HCT116 (cell line): Measurements from ENCODE around the gene BBLN. TPM values are rescaled to one million over a fixed set of nuclear protein-coding genes. Genes with fewer than 3 reads are reported as not detected.
A peak's percentile ranks its signal among the peaks of the same experiment; 100 is the strongest.

Experiments
- ATAC-seq: fragments of 200-7000 bp; cut with Tn5 transposase; 2 replicates; pipeline ENCODE4 v1.9.1; 2020; ENCODE audit warnings: mild to moderate bottlenecking, moderate library complexity
- BruUV-seq: library from RNA; stranded (reverse); fragments of 400-500 nt; replicated peaks from 2 replicates; lab custom pipeline; 2021; lab: Mats Ljungman, UMichigan
- CTCF ChIA-PET: fragments of 300-600 bp; sonication (Branson Sonifier 250); formaldehyde crosslinking; loops from one replicate; lab custom pipeline; 2021; ENCODE audit warnings: antibody characterized with exemption; lab: Charles Lee
- POLR2A ChIA-PET: fragments of 300-600, 350-600 bp; sonication (Branson Sonifier 250); formaldehyde crosslinking; loops from one replicate; lab custom pipeline; 2021; ENCODE audit warnings: antibody characterized with exemption; lab: Charles Lee
- RAD21 ChIA-PET, 2 experiments: fragments of 300-600 bp; sonication (Branson Sonifier 250); formaldehyde crosslinking; loops; one replicate each; lab custom pipeline; 2023; ENCODE audit warnings: low total read pairs in 2 of 2; ENCODE audit not compliant: uncharacterized antibody in 2 of 2, unreplicated experiment in 2 of 2, low non-redundant PET in 1 of 2; lab: Charles Lee
- DNase-seq: peaks from one replicate; pipeline ENCODE4 v3.0.0-alpha.2; 2010; ENCODE audit warnings: low read depth, low spot score
- H2AFZ ChIP-seq: fragments of 200-600 bp; shearing (Covaris generic), sonication (generic); 2 replicates; pipeline ENCODE4 v1.6.1; 2017; ENCODE audit warnings: low read depth, mixed run types, mixed read lengths, antibody characterized with exemption, low read length; ENCODE audit not compliant: poor library complexity, severe bottlenecking
- H3K27ac ChIP-seq: 2 replicates; pipeline ENCODE4 v1.5.1; 2012; ENCODE audit warnings: low read depth, low read length
- H3K27me3 ChIP-seq: fragments of 200-600 bp; sonication (generic); 2 replicates; pipeline ENCODE4 v1.6.1; 2016; ENCODE audit warnings: mixed run types, low read length, mixed read lengths; ENCODE audit not compliant: insufficient read depth
- H3K36me3 ChIP-seq, 2 experiments: fragments of 200-500 bp in 1 of 2; fragments of 200-600 bp in 1 of 2; sonication (Bioruptor generic) in 1 of 2; sonication (generic) in 1 of 2; 2 replicates each; pipeline versions ENCODE4 v1.5.1 to v1.6.1; 2014 to 2016; ENCODE audit warnings: low read length in 2 of 2, inconsistent platforms in 1 of 2, mixed read lengths in 1 of 2, mixed run types in 1 of 2; ENCODE audit not compliant: insufficient read depth in 2 of 2, control insufficient read depth in 1 of 2
- H3K4me1 ChIP-seq, 2 experiments: fragments of 200-600 bp in 1 of 2; sonication (generic) in 1 of 2; 2 replicates each; pipeline versions ENCODE4 v1.5.1 to v1.6.1; 2012 to 2017; ENCODE audit warnings: low read length in 2 of 2, inconsistent platforms in 1 of 2, mild to moderate bottlenecking in 1 of 2, mixed read lengths in 1 of 2, mixed run types in 1 of 2, moderate library complexity in 1 of 2; ENCODE audit not compliant: insufficient read depth in 2 of 2, control insufficient read depth in 1 of 2
- H3K4me2 ChIP-seq: fragments of 200-600 bp; sonication (generic); 2 replicates; pipeline ENCODE4 v1.6.1; 2017; ENCODE audit warnings: mixed run types, low read length, mixed read lengths
- H3K4me3 ChIP-seq, 2 experiments: fragments of 200-600 bp in 1 of 2; sonication (generic) in 1 of 2; replicated peaks in 1 of 2; 2 replicates each; pipeline ENCODE4 v1.5.1; 2011 to 2016; ENCODE audit warnings: low read length in 2 of 2, control low read depth in 1 of 2, low read depth in 1 of 2, mild to moderate bottlenecking in 1 of 2, mixed read lengths in 1 of 2, mixed run types in 1 of 2
- H3K79me2 ChIP-seq: fragments of 200-600 bp; sonication (generic); 2 replicates; pipeline ENCODE4 v1.6.1; 2017; ENCODE audit warnings: mild to moderate bottlenecking, mixed run types, low read length, moderate library complexity, mixed read lengths; ENCODE audit not compliant: insufficient read depth
- H3K9ac ChIP-seq: fragments of 200-600 bp; sonication (generic); 2 replicates; pipeline ENCODE4 v1.6.1; 2016; ENCODE audit warnings: low read length, mixed read lengths
- H3K9me2 ChIP-seq: fragments of 200-600 bp; sonication (generic), shearing (Covaris generic); 2 replicates; pipeline ENCODE4 v1.6.1; 2017; ENCODE audit warnings: mixed run types, mild to moderate bottlenecking, moderate library complexity; ENCODE audit not compliant: insufficient read depth
- H3K9me3 ChIP-seq, 2 experiments: fragments of 200-500 bp in 1 of 2; fragments of 200-600 bp in 1 of 2; sonication (Bioruptor generic) in 1 of 2; sonication (generic) in 1 of 2; 2 replicates each; pipeline ENCODE4 v1.6.1; 2014 to 2017; ENCODE audit warnings: low read length in 2 of 2, mixed read lengths in 2 of 2, inconsistent platforms in 1 of 2, low read depth in 1 of 2, mild to moderate bottlenecking in 1 of 2, mixed run types in 1 of 2, moderate library complexity in 1 of 2; ENCODE audit not compliant: control insufficient read depth in 1 of 2, insufficient read depth in 1 of 2
- H4K20me1 ChIP-seq: fragments of 200-600 bp; sonication (generic), shearing (Covaris generic); 2 replicates; pipeline ENCODE4 v1.6.1; 2017; ENCODE audit warnings: mixed run types, mild to moderate bottlenecking, moderate library complexity; ENCODE audit not compliant: insufficient read depth
- CBX3 ChIP-seq: IDR thresholded peaks from 2 replicates; pipeline ENCODE4 v1.6.1; 2012; ENCODE audit warnings: low read depth
- CEBPB ChIP-seq: IDR thresholded peaks from 2 replicates; pipeline ENCODE4 v1.6.1; 2012; ENCODE audit warnings: low read depth
- EGR1 ChIP-seq: IDR thresholded peaks from 2 replicates; pipeline ENCODE4 v1.6.1; 2012; ENCODE audit warnings: low read depth
- EZH2phosphoT487 ChIP-seq: fragments of 200-600 bp; IDR thresholded peaks from 2 replicates; pipeline ENCODE4 v1.6.1; 2018; ENCODE audit warnings: antibody characterized with exemption, borderline replicate concordance
- FOSL1 ChIP-seq: IDR thresholded peaks from 2 replicates; pipeline ENCODE4 v1.6.1; 2012; ENCODE audit warnings: low read depth
- POLR2A ChIP-seq: IDR thresholded peaks from 2 replicates; pipeline ENCODE4 v1.7.0; 2011; ENCODE audit warnings: borderline replicate concordance; ENCODE audit not compliant: insufficient read depth, insufficient read length; ENCODE audit errors: extremely low read depth
- RAD21 ChIP-seq: IDR thresholded peaks from 2 replicates; pipeline ENCODE4 v1.6.1; 2012; ENCODE audit warnings: low read depth, mild to moderate bottlenecking
- REST ChIP-seq: IDR thresholded peaks from 2 replicates; pipeline ENCODE4 v1.6.1; 2012; ENCODE audit warnings: low read depth
- SIN3A ChIP-seq: IDR thresholded peaks from 2 replicates; pipeline ENCODE4 v1.6.1; 2012; ENCODE audit warnings: low read depth
- SRF ChIP-seq: IDR thresholded peaks from 2 replicates; pipeline ENCODE4 v1.6.1; 2012; ENCODE audit warnings: low read depth
- TCF7L2 ChIP-seq: IDR thresholded peaks from 2 replicates; pipeline ENCODE4 v1.7.0; 2011; ENCODE audit warnings: borderline replicate concordance, inconsistent platforms; ENCODE audit not compliant: insufficient read depth, insufficient read length; ENCODE audit errors: extremely low read depth
- ZBTB33 ChIP-seq: IDR thresholded peaks from 2 replicates; pipeline ENCODE4 v1.6.1; 2011; ENCODE audit warnings: mild to moderate bottlenecking, low read length, moderate library complexity; ENCODE audit not compliant: insufficient replicate concordance; ENCODE audit errors: extremely low read depth
- ZFX ChIP-seq: fragments of 450-650 bp; IDR thresholded peaks from 2 replicates; pipeline ENCODE4 v1.6.1; 2017
- ZNF274 ChIP-seq: fragments of 200-500 bp; sonication (Bioruptor generic); IDR thresholded peaks from 2 replicates; pipeline ENCODE4 v1.6.1; 2014; ENCODE audit warnings: mild to moderate bottlenecking, low read depth, low read length, inconsistent platforms
- intact Hi-C: fragments of 100-400 bp; cut with micrococcal nuclease; formaldehyde crosslinking; loops from 2 replicates; pipeline ENCODE4 v1.10.0; 2022
- total RNA-seq: library from RNA; stranded (reverse); gene quantifications from one replicate; pipeline ENCODE4 v1.2.1, GENCODE V29; 2021; ENCODE audit not compliant: unreplicated experiment

The BBLN gene
- total RNA-seq, 1 experiment from 2014 or later = 119 TPM

- H3K27ac ChIP-seq = no peak overlapping the region
Observed at GRCh38 chr9:128142596-128142995, 17.5 kb upstream of the BBLN start.

GRCh38 chr9:128143525-128144238 is 16.4 kb upstream of the BBLN start:
- Histone ChIP-seq H4K20me1 (no peaks in the 10 kb centered on the region), H3K79me2 (no peaks in the 10 kb centered on the region), H3K4me1 (peaks cover 2 to 9% of the 10 kb centered on the region in 2 experiments; a peak in 3 of 4 replicates), H3K9ac (no peak overlapping the region), H3K4me2 (no peak overlapping the region), H3K27me3 (no peaks in the 10 kb centered on the region), H3K9me3 (no peaks in the 10 kb centered on the region), H2AFZ (no peak overlapping the region), H3K4me3 (no peak overlapping the region), H3K36me3 (no peaks in the 10 kb centered on the region), H3K27ac (no peak overlapping the region), H3K9me2 (no peaks in the 10 kb centered on the region)
- DNase-seq (no peak), ATAC-seq (peak; percentile 65)
- POLR2A ChIA-PET = no interaction called here
- BruUV-seq = no TSS peak
- intact Hi-C loops = no loop called here
- CTCF ChIA-PET = interaction anchor here (1.3 kb wide), 1 partner anchor 19 kb away, joined by 6 read pairs; no protein-coding TSS in a partner anchor
- RAD21 ChIA-PET = no interaction called here
- no peak for TF ChIP-seq ZNF274
- no peak for TF ChIP-seq SIN3A
- TF ChIP-seq ZBTB33 = no peak
- TF ChIP-seq EZH2phosphoT487 = no peak
- no peak for TF ChIP-seq EGR1
- no peak for TF ChIP-seq SRF
- no peak for TF ChIP-seq REST
- no peak for TF ChIP-seq ZFX
- no peak for TF ChIP-seq POLR2A
- TF ChIP-seq TCF7L2 = no peak
- TF ChIP-seq RAD21 = no peak
- TF ChIP-seq CBX3 = no peak
- no peak for TF ChIP-seq FOSL1
- no peak for TF ChIP-seq CEBPB

More at GRCh38 chr9:128142596-128142995, 17.5 kb upstream of the BBLN start:
- no TSS peak for BruUV-seq
- DNase-seq = no peak
- H3K79me2 ChIP-seq = no peaks in the 10 kb centered on the region
- ChIA-PET CTCF (interaction anchor here (1.3 kb wide), 1 partner anchor 18 kb away, joined by 6 read pairs; no protein-coding TSS in a partner anchor), RAD21 (no interaction called here), POLR2A (interaction anchor here (1.1 kb wide), 1 partner anchor 14 kb away, joined by 3 read pairs; no protein-coding TSS in a partner anchor)
- intact Hi-C loops = no loop called here
- H3K9me3 ChIP-seq = no peaks in the 10 kb centered on the region
- TF ChIP-seq CBX3 (no peak), FOSL1 (no peak), ZNF274 (no peak)
- no peaks in the 10 kb centered on the region for H3K9me2 ChIP-seq
- peaks cover 0 to 4% of the 10 kb centered on the region in 2 experiments; a peak in 1 of 4 replicates for H3K4me1 ChIP-seq
- no peaks in the 10 kb centered on the region for H3K36me3 ChIP-seq
- no peak overlapping the region for H3K9ac ChIP-seq
- no peak overlapping the region for H2AFZ ChIP-seq
- ATAC-seq = no peak
- no peak overlapping the region for H3K4me2 ChIP-seq
- H4K20me1 ChIP-seq = no peaks in the 10 kb centered on the region
- H3K27me3 ChIP-seq = no peaks in the 10 kb centered on the region
- H3K4me3 ChIP-seq = no peak overlapping the region
